Dedifferentiated amniotic fluid mesenchymal stem cell (primary cell): ENCODE measurements around the gene TSPAN13.

Experiments used
- DNase-seq: peaks from one replicate; pipeline ENCODE4 v3.0.0-alpha.2; 2016; ENCODE audit errors: extremely low spot score

The TSPAN13 gene

GRCh38 chr7:16812542-16813231, 59.1 kb downstream of the TSPAN13 start:
- DNase-seq = no peak

DNA sequence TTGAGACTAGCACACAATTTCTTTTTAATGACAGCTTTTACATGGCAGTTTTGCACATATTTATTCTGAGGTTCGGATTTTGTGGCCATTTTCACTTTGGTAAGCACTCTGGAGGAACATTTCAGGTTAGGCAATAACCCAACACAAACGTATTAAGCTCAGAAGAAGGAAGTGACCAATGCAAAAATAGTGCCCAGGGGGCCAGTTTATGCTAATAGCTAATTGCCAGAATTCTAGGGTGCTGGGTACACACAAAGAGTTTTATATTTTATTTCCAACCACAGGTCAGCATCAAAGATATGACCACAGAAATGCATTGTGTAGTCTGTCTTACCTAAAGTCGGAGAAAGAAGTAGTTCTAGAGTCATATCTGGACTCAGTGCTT, 59.7 kb downstream of the TSPAN13 start:
- no peak for DNase-seq

DNA sequence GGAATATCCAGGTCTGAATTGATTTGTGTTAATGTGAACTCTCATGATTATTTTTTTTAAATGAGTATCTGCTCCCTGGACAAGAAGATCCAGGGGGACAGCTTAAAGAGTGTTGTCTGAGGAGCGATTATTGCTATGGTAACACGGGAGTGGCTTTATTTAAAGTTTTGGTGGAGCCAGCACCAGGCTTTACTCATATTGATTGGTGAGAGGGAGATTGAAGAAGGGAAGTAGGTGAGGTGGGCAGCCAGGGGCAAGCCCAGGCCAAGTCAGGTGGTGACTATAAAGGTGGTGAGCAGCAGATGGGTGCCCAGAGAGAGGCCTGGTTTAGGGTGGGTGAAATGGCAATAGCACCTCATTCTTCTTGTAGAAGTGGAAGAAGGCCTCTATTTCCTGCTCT, 61.4 kb downstream of the TSPAN13 start:
- no peak for DNase-seq

GRCh38 chr7:16816824-16817223, 63.3 kb downstream of the TSPAN13 start:
- no peak for DNase-seq

GRCh38 chr7:16817536-16817935, 64.0 kb downstream of the TSPAN13 start:
- DNase-seq = peak; percentile 37

- no peak for DNase-seq
Measured at GRCh38 chr7:16818732-16819131, 65.2 kb downstream of the TSPAN13 start.

- DNase-seq = no peak
Measured at GRCh38 chr7:16822029-16822428, 68.5 kb downstream of the TSPAN13 start.

- DNase-seq = no peak
Measured at GRCh38 chr7:16826060-16826459, 72.5 kb downstream of the TSPAN13 start.

DNA sequence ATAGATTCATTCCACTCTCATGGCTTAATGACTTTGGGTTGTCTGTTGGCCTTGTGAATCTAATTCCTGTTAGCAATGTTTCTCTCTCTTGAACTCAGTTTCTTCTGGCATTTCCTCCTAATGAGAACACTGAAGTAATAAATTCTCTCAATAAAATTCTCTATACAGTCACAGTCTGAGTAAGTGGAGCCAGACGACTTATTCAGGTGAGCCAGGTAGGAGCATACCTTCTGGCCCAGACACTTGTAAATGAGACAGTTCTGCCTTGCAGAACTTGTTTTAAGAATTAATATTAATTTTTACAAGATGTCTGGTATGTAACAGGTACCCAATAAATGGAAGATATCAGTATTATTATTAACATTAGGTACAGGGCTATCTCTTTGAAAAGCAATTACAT, 79.8 kb downstream of the TSPAN13 start:
- DNase-seq = no peak
